Pancreas (tissue), 10 donors: ENCODE data around the gene BPIFB3. TPM values are rescaled to one million over a fixed set of nuclear protein-coding genes. Genes with fewer than 3 reads are reported as not detected.

ENCODE experiments used
- ATAC-seq, 4 donors: fragments of 200-7000 bp; cut with Tn5 transposase; one replicate each; pipeline versions ENCODE4 v1.8.0 to v1.9.1; 2020; ENCODE audit warnings: mild to moderate bottlenecking in 4 of 4, moderate library complexity in 4 of 4
- DNase-seq, 6 donors: peaks; one replicate each; pipeline ENCODE4 v3.0.0-alpha.2; 2020
- FAIRE-seq: peaks from 2 replicates; lab custom pipeline; 2012; peaks lifted over from hg19 to GRCh38; lab: Jason Lieb, UNC
- H3K27ac ChIP-seq, 4 donors: fragments of 200-600 bp; sonication (generic); 1 replicate in 3 of 4; 2 replicates in 1 of 4; pipeline versions ENCODE4 v1.5.0 to v1.8.0; 2020
- H3K27me3 ChIP-seq, 4 donors: fragments of 200-600 bp; one replicate each; pipeline ENCODE4 v1.8.0; 2021
- H3K36me3 ChIP-seq, 3 donors: fragments of 200-600 bp; sonication (generic) in 1 of 3; one replicate each; pipeline versions ENCODE4 v1.5.0 to v1.8.0; 2020 to 2021
- H3K4me1 ChIP-seq, 3 donors: fragments of 200-600 bp; one replicate each; pipeline ENCODE4 v1.8.0; 2021
- H3K4me3 ChIP-seq, 4 donors: fragments of 200-600 bp; sonication (generic) in 2 of 4; one replicate each; pipeline versions ENCODE4 v1.5.0 to v1.8.0; 2020 to 2021
- H3K9me3 ChIP-seq, 4 donors: fragments of 200-600 bp; one replicate each; pipeline ENCODE4 v1.8.0; 2021
- CTCF ChIP-seq, 4 donors: fragments of 200-600 bp; sonication (generic) in 3 of 4; IDR thresholded peaks; one replicate each; pipeline versions ENCODE4 v1.5.0 to v1.8.0; 2021; ENCODE audit warnings: antibody characterized with exemption in 4 of 4
- WGBS, 2 donors: extraction: QIAGEN DNeasy Blood & Tissue Kit; methylation state at CpG; one replicate each; pipeline ENCODE4 v1.1.7; 2013; 5-methylcytosine and 5-hydroxymethylcytosine counted together
- intact Hi-C, 3 donors: fragments of 100-400 bp; cut with DNase I; formaldehyde crosslinking; loops; one replicate each; pipeline versions ENCODE4 v1.11.1 to v1.14.2; 2022
- polyA plus RNA-seq, 2 donors: library from polyadenylated mRNA; stranded (reverse); fragments of 200-250 nt; gene quantifications; one replicate each; pipeline ENCODE4 v1.2.3, GENCODE V29; 2013
- total RNA-seq, 6 donors: library from RNA; stranded (reverse); fragmentation: NEBNext Ultra II Directional in 4 of 6; extraction: Animal tissue kit (Norgen Biotek cat#: 25700) in 4 of 6; gene quantifications; one replicate each; pipeline versions ENCODE4 v1.2.1 to v1.2.4, GENCODE V29; 2021 to 2023
- donor health status: healthy with polysubstance abuse.
- donor health status: DM: no; HTN: no; CAD: no; lungs with moderate emphysema.
- donor health status: DM: no; HTN: no; CAD: no.
- donor health status: control.
- donor health status: control.
- donor health status: Bipolar disorder and iron deficiency.
- donor health status: DM: yes; HTN: yes; CAD: no.
- donor health status: DM: no; HTN: no; CAD: no.
- donor health status: DM: no; HTN: no; CAD: no.
- donor health status: DM: yes; HTN: yes; CAD: no.

BPIFB3 gene
- total and polyA plus RNA-seq, 8 donors, result not detected

- Histone ChIP-seq H3K27me3 (peaks cover 0 to 4% (median 0%) of the 10 kb centered on the region in 4 donors), H3K4me1 (no peaks in the 10 kb centered on the region), H3K27ac (no peak overlapping the region), H3K4me3 (no peak overlapping the region), H3K9me3 (no peaks in the 10 kb centered on the region), H3K36me3 (no peaks in the 10 kb centered on the region)
- no peak for ATAC-seq
- no peak for FAIRE-seq
- DNase-seq, result no peak
- intact Hi-C loops, result no loop called here
- WGBS, 2 donors, result 35% methylated on average over 16 of the region's 16 CpGs
- TF ChIP-seq CTCF (IDR thresholded peaks at IDR 0.05), result no peak
Observed at GRCh38 chr20:33014336-33015113, 39.2 kb upstream of the BPIFB3 start.

- intact Hi-C loops, result no loop called here
- Histone ChIP-seq H3K27ac (no peak overlapping the region), H3K4me1 (no peaks in the 10 kb centered on the region), H3K27me3 (peaks cover 0 to 4% (median 0%) of the 10 kb centered on the region in 4 donors), H3K9me3 (no peaks in the 10 kb centered on the region), H3K4me3 (no peak overlapping the region), H3K36me3 (no peaks in the 10 kb centered on the region)
- WGBS, 2 donors, result 44 to 46% methylated on average over 10 of the region's 10 CpGs
- ATAC-seq, result peak in 1 of 4 donors; percentile 39
- FAIRE-seq, result no peak
- DNase-seq, result no peak
- TF ChIP-seq CTCF (IDR thresholded peaks at IDR 0.05), result no peak
Observed at GRCh38 chr20:33015114-33015484, 38.6 kb upstream of the BPIFB3 start.

DNA sequence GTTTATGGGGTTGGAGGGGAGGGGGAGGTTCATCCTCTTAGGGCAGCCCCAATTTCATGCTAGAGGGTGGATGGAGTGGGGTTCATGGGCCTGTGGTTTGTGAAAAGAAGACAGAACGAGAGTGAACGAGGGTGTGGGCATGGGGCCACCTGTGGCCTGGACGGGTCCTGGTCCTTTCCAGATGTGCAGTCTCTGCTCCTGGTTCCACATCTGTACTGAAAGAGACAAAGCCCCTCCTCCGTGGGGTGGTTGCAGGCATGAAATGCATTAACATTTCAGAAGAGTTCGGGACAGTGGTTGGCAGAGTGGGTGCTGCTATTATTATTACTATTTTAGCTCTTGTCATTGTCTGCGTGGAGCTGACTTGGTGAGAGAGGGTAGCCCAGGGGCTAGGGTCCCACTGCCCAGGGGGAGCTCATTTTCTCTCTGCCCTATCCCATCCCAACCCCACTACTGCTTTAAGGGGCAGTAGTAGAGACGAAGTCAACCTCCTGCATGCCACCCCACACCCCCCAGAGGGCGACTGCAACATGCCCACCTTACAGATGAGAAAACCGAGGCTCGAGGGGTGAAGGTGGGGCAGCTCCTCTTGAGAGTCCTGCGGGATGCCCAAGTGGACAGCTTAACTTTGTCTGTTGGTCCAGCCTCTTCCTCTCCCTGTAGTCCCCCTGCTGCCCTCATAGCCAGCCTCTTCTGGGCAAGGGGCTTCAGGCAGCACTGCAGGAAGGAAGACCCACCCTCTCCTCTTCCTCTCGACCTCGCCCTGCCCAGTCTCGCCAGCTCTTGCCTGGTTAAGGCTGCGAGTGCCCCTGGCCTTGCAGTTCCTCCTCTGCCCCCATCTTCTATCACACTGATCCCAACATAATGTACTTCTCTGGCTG, 37.8 kb upstream of the BPIFB3 start:
- Histone ChIP-seq H3K4me1 (no peaks in the 10 kb centered on the region), H3K4me3 (no peak overlapping the region), H3K36me3 (no peaks in the 10 kb centered on the region), H3K27me3 (peaks cover 0 to 4% (median 0%) of the 10 kb centered on the region in 4 donors), H3K9me3 (no peaks in the 10 kb centered on the region), H3K27ac (no peak overlapping the region)
- no peak for FAIRE-seq
- no peak for DNase-seq
- WGBS, 2 donors, result 36 to 58% methylated on average over 15 of the region's 15 CpGs
- intact Hi-C loops, result no loop called here
- ATAC-seq, result no peak
- TF ChIP-seq CTCF (IDR thresholded peaks at IDR 0.05), result no peak

DNA sequence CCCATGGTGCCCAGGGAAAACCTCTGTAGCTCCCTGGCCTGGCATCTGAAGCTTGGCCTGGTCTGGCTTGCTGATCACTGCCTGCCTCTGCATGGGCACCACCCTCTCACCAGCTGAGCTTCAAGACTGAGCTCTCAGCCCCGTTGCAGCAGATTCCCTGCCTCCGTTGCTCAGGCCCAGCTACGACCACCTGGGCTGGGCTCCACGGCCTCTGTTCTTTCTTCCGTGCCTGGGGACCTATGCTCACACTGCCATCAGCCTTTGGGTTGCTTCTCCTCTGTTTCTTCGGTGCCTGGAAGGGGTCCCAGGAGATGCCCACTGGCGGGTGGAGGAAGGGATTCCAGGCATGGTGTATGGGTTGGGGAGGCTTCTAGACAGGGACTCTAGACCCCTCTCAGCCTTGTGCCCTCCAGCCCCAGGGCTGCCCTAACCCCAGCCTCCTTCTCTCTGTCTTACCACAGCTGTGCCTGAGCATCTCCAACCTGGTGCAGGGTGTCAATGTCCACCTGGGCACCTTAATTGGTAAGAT, 37.1 kb upstream of the BPIFB3 start:
- H3K4me1 ChIP-seq, result no peaks in the 10 kb centered on the region
- ATAC-seq (no peak), DNase-seq (no peak), FAIRE-seq (no peak)
- TF ChIP-seq CTCF (IDR thresholded peaks at IDR 0.05), result no peak
- peaks cover 0 to 4% (median 0%) of the 10 kb centered on the region in 4 donors for H3K27me3 ChIP-seq
- no peaks in the 10 kb centered on the region for H3K36me3 ChIP-seq
- intact Hi-C loops, result no loop called here
- H3K4me3 ChIP-seq, result no peak overlapping the region
- H3K27ac ChIP-seq, result no peak overlapping the region
- H3K9me3 ChIP-seq, result no peaks in the 10 kb centered on the region
- 40 to 54% methylated on average over 7 of the region's 7 CpGs for WGBS, 2 donors
